Thoracic aorta (tissue), 2 donors: ENCODE data around the gene CSNK1D. TPM values are rescaled to one million over a fixed set of nuclear protein-coding genes. Genes with fewer than 3 reads are reported as not detected.
"Not testable (repeated sequence)": the region's sequence is repeated elsewhere in the genome, so short reads cannot be mapped to it uniquely, and the experiment has no call there.

Experiments
- ATAC-seq: fragments of 150-250 bp; one replicate; pipeline ENCODE4 v1.8.0; 2017; ENCODE audit warnings: low read depth; ENCODE audit not compliant: insufficient number of reproducible peaks, low FRiP score
- DNase-seq: peaks from one replicate; pipeline ENCODE4 v3.0.0-alpha.2; 2020; ENCODE audit warnings: low spot score
- H3K27ac ChIP-seq, 2 donors: fragments of 200-600 bp; sonication (generic); 1 replicate in 1 of 2; 2 replicates in 1 of 2; pipeline ENCODE4 v1.5.1; 2016; ENCODE audit warnings: mild to moderate bottlenecking in 2 of 2, moderate library complexity in 2 of 2
- H3K27me3 ChIP-seq: fragments of 200-600 bp; sonication (generic); replicated peaks from 2 replicates; pipeline ENCODE4 v1.6.0; 2016; ENCODE audit warnings: mild to moderate bottlenecking; ENCODE audit not compliant: insufficient read depth
- H3K36me3 ChIP-seq: fragments of 200-600 bp; sonication (generic); one replicate; pipeline ENCODE4 v1.5.1; 2016
- H3K4me1 ChIP-seq, 2 donors: fragments of 200-600 bp; sonication (generic); 1 replicate in 1 of 2; 2 replicates in 1 of 2; pipeline versions ENCODE4 v1.5.1 to v1.6.0; 2016; ENCODE audit warnings: low read depth in 2 of 2, mild to moderate bottlenecking in 1 of 2; ENCODE audit not compliant: control insufficient read depth in 1 of 2
- H3K4me3 ChIP-seq: fragments of 200-600 bp; sonication (generic); 2 replicates; pipeline ENCODE4 v1.5.1; 2016; ENCODE audit warnings: mild to moderate bottlenecking
- H3K9me3 ChIP-seq: fragments of 200-600 bp; sonication (generic); 2 replicates; pipeline ENCODE4 v1.5.1; 2016
- total RNA-seq, 2 donors: library from RNA; depleted of rRNA; stranded (reverse); fragments of >200 nt; gene quantifications; one replicate each; pipeline versions ENCODE4 v1.1.0 to v1.2.3, GENCODE V29; 2016
- TF ChIP-seq, protein P1 (sequence below): fragments of 200-600 bp; sonication (generic); IDR thresholded peaks from one replicate; pipeline ENCODE4 v1.5.1; 2019; ENCODE audit warnings: antibody characterized with exemption

CSNK1D gene
- total RNA-seq, 2 donors from 2014 or later = 69.5 to 71.9 TPM

DNA sequence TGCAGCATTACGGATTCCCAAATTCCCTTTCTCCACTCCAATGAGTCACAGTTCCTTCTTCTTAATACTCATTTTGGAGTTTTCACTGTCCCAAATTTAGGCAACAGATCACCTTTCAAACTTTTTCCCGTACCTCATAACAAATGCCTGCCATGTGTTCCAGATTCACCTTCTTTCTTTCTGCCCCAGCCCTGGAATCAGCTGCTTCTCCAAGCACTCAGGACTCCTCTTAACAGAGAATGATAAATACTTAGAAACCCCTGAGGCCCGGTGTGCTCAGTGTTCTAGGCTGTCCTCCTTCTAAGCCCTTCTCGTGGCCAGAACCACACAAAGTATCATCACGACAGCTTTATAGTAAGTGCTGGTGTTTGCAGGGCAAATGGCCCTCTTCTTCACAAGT lies 14.9 kb downstream of the CSNK1D start:
- Histone ChIP-seq H3K4me1 (no peaks in the 10 kb centered on the region), H3K4me3 (no peak overlapping the region), H3K36me3 (peaks cover 58% of the 10 kb centered on the region), H3K27me3 (no peaks in the 10 kb centered on the region), H3K9me3 (no peaks in the 10 kb centered on the region), H3K27ac (no peak overlapping the region)
- ATAC-seq = no peak
- DNase-seq = no peak
- TF ChIP-seq, protein P1, sequence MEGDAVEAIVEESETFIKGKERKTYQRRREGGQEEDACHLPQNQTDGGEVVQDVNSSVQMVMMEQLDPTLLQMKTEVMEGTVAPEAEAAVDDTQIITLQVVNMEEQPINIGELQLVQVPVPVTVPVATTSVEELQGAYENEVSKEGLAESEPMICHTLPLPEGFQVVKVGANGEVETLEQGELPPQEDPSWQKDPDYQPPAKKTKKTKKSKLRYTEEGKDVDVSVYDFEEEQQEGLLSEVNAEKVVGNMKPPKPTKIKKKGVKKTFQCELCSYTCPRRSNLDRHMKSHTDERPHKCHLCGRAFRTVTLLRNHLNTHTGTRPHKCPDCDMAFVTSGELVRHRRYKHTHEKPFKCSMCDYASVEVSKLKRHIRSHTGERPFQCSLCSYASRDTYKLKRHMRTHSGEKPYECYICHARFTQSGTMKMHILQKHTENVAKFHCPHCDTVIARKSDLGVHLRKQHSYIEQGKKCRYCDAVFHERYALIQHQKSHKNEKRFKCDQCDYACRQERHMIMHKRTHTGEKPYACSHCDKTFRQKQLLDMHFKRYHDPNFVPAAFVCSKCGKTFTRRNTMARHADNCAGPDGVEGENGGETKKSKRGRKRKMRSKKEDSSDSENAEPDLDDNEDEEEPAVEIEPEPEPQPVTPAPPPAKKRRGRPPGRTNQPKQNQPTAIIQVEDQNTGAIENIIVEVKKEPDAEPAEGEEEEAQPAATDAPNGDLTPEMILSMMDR = no peak

DNA sequence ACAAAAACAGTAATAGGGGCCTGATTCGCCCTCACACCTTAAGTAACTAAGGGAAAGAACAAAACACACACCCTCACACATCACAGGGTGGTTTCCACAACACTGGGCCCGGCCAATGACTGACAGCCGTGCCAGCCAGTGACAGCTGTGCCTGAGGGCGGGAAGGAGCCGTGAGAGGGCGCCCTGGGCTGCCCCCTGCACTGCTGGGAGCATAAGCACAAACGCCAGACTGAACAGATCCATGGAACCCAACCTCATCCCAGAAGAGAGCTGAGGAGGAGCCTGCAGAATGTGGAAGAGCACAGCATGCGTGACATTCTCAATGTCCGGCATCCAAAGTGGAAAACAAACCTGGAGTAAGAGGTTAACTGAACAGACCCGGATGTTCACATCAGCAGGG lies 16.0 kb downstream of the CSNK1D start:
- TF ChIP-seq, protein P1 = no peak
- Histone ChIP-seq H3K36me3 (peaks cover 58% of the 10 kb centered on the region), H3K27me3 (no peaks in the 10 kb centered on the region), H3K27ac (no peak overlapping the region), H3K4me3 (no peak overlapping the region), H3K9me3 (no peaks in the 10 kb centered on the region), H3K4me1 (no peaks in the 10 kb centered on the region)
- ATAC-seq = no peak
- no peak for DNase-seq

DNA sequence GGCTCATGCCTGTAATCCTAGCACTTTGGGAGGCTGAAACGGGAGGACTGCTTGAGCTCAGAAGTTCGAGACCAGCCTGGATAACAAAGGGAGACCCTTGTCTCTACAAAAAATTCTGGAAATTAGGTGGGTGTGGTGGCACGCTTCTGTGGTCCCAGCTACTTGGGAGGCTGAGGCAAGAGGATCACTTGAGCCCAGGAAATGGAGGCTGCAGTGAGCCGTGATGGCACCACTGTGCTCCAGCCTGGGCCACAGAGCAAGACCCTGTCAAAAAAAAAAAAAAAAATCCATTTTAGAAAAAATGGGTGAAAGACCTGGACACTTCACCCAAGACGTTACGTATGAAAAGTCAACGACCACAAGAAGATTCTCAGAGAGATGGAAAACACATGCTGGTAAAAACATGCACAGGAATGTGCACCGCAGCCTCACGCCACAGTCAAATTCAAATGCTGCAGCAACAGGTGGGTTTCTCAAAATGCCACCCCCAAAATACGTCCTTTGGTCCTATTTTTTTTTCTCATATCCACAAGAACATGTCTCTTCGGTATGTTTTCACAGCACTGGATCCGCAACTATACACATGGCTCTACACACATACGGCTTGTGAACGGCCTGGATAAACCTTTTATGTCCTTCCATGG lies 17.1 kb downstream of the CSNK1D start:
- Histone ChIP-seq H3K36me3 (peaks cover 64% of the 10 kb centered on the region), H3K9me3 (no peaks in the 10 kb centered on the region), H3K27me3 (no peaks in the 10 kb centered on the region), H3K27ac (no peak overlapping the region), H3K4me3 (no peak overlapping the region), H3K4me1 (no peaks in the 10 kb centered on the region)
- ATAC-seq (no peak), DNase-seq (no peak)
- TF ChIP-seq, protein P1 = no peak

GRCh38 chr17:82255402-82255972 lies 18.0 kb downstream of the CSNK1D start:
- peaks cover 65% of the 10 kb centered on the region for H3K36me3 ChIP-seq
- H3K4me3 ChIP-seq = no peak overlapping the region
- no peak overlapping the region for H3K27ac ChIP-seq
- no peaks in the 10 kb centered on the region for H3K9me3 ChIP-seq
- ATAC-seq = no peak
- no peak for DNase-seq
- no peaks in the 10 kb centered on the region for H3K4me1 ChIP-seq
- H3K27me3 ChIP-seq = no peaks in the 10 kb centered on the region
- TF ChIP-seq, protein P1 = no peak

GRCh38 chr17:82254746-82255145 lies 18.8 kb downstream of the CSNK1D start:
- H3K36me3 ChIP-seq = peaks cover 65% of the 10 kb centered on the region
- not testable (repeated sequence) for H3K4me3 ChIP-seq, H3K27me3 ChIP-seq, H3K9me3 ChIP-seq, ATAC-seq, DNase-seq, H3K27ac ChIP-seq, H3K4me1 ChIP-seq

GRCh38 chr17:82254096-82254495 lies 19.4 kb downstream of the CSNK1D start:
- H3K36me3 ChIP-seq = peaks cover 69% of the 10 kb centered on the region
- ATAC-seq, H3K27me3 ChIP-seq, H3K27ac ChIP-seq, DNase-seq, H3K4me1 ChIP-seq, H3K9me3 ChIP-seq, H3K4me3 ChIP-seq: not testable (repeated sequence)
